ENCODE data around the gene TSPAN7.

Gene TSPAN7

DNA sequence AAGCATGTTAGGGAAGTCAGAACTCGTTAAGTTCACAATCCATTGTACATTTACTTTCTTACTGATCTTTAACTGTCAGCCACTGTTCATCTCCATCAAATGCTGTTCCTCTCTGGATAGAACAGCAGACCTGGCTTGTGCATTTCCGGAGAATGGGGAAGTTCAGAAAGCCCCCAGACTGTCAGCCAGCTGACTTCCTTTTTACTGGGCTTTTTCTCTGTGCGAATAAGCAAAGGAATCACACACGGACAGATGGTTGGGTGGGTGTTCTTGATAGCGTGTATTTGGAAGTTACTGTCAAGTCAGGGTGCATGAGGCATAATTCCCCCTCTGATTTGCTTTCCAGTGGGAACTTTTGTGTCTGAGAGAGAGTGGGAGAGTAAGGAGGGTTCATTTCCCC, 56.8 kb downstream of the TSPAN7 start:
- H3K4me3 ChIP-seq (ENCODE audit: low read depth, low read length), result no peak overlapping the region
- 0 out of 2 replicates have a peak, but pooled peaks cover 31% of the 10 kb centered on the region for H3K27me3 ChIP-seq (ENCODE audit: insufficient read depth, low read length)
- no peaks in the 10 kb centered on the region for H3K4me1 ChIP-seq (ENCODE audit: control insufficient read depth, insufficient read depth, low read length, unreplicated experiment)
- H3K79me2 ChIP-seq (ENCODE audit: control insufficient read depth, insufficient read depth, low read length, unreplicated experiment), result no peaks in the 10 kb centered on the region
- no peaks in the 10 kb centered on the region for H3K36me3 ChIP-seq (ENCODE audit: insufficient read depth, low read length)
- H2AFZ ChIP-seq (ENCODE audit: low read length, unreplicated experiment), result no peak overlapping the region
- H3K27ac ChIP-seq (ENCODE audit: low read depth, low read length), result no peak overlapping the region

DNA sequence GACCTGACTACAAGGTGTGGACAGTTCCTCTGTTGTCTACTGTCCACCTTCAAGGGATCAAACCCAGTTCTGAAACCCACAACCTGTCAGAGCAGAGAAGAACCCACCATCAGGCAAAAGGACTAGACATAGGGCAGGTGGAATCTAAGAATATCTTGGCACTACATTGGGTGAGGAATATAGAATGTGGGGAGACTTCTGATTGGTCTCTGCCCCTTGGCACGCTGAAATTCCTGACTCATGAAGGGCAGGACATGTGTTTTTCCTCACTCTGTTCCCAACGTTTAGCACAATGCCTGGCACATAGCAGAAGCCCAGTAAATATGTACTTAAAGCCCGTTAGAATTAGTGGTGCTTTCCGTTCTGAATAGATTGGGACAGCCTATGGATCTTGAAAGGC, 59.3 kb downstream of the TSPAN7 start:
- Histone ChIP-seq H3K36me3 (ENCODE audit: insufficient read depth, low read length) (no peaks in the 10 kb centered on the region), H3K27ac (ENCODE audit: low read depth, low read length) (no peak overlapping the region), H3K4me1 (ENCODE audit: control insufficient read depth, insufficient read depth, low read length, unreplicated experiment) (no peaks in the 10 kb centered on the region), H3K4me3 (ENCODE audit: low read depth, low read length) (no peak overlapping the region), H3K27me3 (ENCODE audit: insufficient read depth, low read length) (0 out of 2 replicates have a peak, but pooled peaks cover 31% of the 10 kb centered on the region), H2AFZ (ENCODE audit: low read length, unreplicated experiment) (no peak overlapping the region), H3K79me2 (ENCODE audit: control insufficient read depth, insufficient read depth, low read length, unreplicated experiment) (no peaks in the 10 kb centered on the region)

DNA sequence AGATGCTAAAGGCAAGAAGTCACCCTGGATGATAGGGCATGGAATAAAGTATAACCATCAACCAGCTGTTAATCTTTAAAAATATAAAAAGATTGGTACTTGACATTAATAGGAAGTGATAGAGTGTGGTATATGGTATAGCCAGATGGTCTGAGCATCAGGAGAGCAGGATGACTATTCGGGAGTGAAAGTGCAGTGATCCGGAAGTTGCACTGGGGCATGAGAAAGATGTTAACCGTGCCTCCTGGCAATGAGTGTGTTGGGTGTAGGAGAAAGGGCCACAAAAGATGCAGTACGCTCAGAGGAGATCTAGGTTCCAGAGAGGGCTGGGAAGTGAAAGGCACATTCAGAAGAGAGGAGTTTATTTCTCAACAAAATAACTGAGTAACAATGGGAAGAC, 65.0 kb downstream of the TSPAN7 start:
- Histone ChIP-seq H3K36me3 (ENCODE audit: insufficient read depth, low read length) (no peaks in the 10 kb centered on the region), H3K4me3 (ENCODE audit: low read depth, low read length) (no peak overlapping the region), H3K79me2 (ENCODE audit: control insufficient read depth, insufficient read depth, low read length, unreplicated experiment) (no peaks in the 10 kb centered on the region)

DNA sequence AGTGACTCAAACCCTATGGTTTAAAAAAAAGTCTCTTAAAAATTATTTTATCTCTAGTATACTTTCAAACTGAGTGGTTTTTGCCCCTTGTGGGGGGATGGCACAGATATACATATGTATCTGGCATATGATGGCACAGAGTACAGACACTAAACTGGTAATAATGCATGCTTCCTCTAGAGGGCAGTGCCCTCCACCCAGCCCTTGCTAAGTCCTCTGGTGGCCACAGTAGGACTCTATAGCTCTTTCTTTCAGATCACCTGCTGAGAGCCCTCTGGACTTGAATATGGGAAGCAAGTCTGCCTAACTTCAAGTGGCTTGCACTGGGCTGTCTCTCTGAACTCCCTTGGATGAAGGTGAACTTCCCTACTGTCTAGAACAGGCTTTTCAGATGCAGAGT, 66.3 kb downstream of the TSPAN7 start:
- no peaks in the 10 kb centered on the region for H3K36me3 ChIP-seq (ENCODE audit: insufficient read depth, low read length)
- no peaks in the 10 kb centered on the region for H3K27me3 ChIP-seq (ENCODE audit: insufficient read depth, low read length)
- H2AFZ ChIP-seq (ENCODE audit: low read length, unreplicated experiment), result no peak overlapping the region
- no peaks in the 10 kb centered on the region for H3K4me1 ChIP-seq (ENCODE audit: control insufficient read depth, insufficient read depth, low read length, unreplicated experiment)
- H3K4me3 ChIP-seq (ENCODE audit: low read depth, low read length), result no peak overlapping the region
- no peaks in the 10 kb centered on the region for H3K79me2 ChIP-seq (ENCODE audit: control insufficient read depth, insufficient read depth, low read length, unreplicated experiment)
- H3K27ac ChIP-seq (ENCODE audit: low read depth, low read length), result no peak overlapping the region

More for the DNA sequence above, 65.0 kb downstream of the TSPAN7 start:
- Histone ChIP-seq H3K4me1 (ENCODE audit: control insufficient read depth, insufficient read depth, low read length, unreplicated experiment) (no peaks in the 10 kb centered on the region), H3K27ac (ENCODE audit: low read depth, low read length) (no peak overlapping the region), H3K27me3 (ENCODE audit: insufficient read depth, low read length) (0 out of 2 replicates have a peak, but pooled peaks cover 7% of the 10 kb centered on the region), H2AFZ (ENCODE audit: low read length, unreplicated experiment) (no peak overlapping the region)

DNA sequence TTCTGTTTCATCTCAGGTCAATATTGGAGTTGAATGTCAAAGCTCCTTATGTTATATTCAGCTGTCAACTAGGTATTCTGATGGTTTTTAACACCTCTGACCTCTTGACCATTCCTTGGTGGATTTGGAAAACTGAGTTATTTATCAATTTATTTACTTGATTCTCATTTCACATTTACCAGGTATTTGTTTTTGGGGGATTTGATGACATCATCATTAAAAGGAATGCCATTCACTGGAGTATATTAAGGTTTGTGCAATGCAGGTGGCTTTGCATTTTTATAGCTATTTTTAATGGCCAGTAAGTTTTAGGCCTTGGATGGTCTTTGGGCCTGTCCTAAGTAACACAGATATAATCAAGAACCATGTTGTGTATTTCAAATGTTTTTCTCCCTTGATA, 67.2 kb downstream of the TSPAN7 start:
- no peak overlapping the region for H2AFZ ChIP-seq (ENCODE audit: low read length, unreplicated experiment)
- no peaks in the 10 kb centered on the region for H3K79me2 ChIP-seq (ENCODE audit: control insufficient read depth, insufficient read depth, low read length, unreplicated experiment)
- no peak overlapping the region for H3K27ac ChIP-seq (ENCODE audit: low read depth, low read length)
- H3K4me1 ChIP-seq (ENCODE audit: control insufficient read depth, insufficient read depth, low read length, unreplicated experiment), result no peaks in the 10 kb centered on the region
- H3K27me3 ChIP-seq (ENCODE audit: insufficient read depth, low read length), result no peaks in the 10 kb centered on the region
- H3K36me3 ChIP-seq (ENCODE audit: insufficient read depth, low read length), result no peaks in the 10 kb centered on the region
- no peak overlapping the region for H3K4me3 ChIP-seq (ENCODE audit: low read depth, low read length)

DNA sequence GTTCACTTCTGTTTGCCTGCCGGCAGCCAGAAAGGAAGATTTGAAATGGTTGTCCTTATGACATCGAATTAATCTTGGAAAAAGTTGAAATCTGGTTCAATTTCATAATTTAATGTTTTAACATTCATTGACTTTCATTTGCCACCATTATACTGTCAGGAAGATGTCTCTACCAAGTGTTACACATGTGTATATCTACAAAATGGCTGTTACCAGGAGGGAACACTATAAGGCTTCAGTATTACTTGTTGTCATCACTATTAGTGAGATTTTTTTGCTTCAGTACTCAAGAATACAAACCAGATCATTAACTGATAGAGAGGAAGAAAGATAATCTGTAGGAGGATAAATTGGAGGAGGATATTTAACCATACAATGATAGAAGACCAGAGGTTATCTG, 71.2 kb downstream of the TSPAN7 start:
- Histone ChIP-seq H3K36me3 (ENCODE audit: insufficient read depth, low read length) (no peaks in the 10 kb centered on the region), H2AFZ (ENCODE audit: low read length, unreplicated experiment) (no peak overlapping the region), H3K4me3 (ENCODE audit: low read depth, low read length) (no peak overlapping the region), H3K27me3 (ENCODE audit: insufficient read depth, low read length) (no peaks in the 10 kb centered on the region), H3K79me2 (ENCODE audit: control insufficient read depth, insufficient read depth, low read length, unreplicated experiment) (no peaks in the 10 kb centered on the region), H3K4me1 (ENCODE audit: control insufficient read depth, insufficient read depth, low read length, unreplicated experiment) (no peaks in the 10 kb centered on the region), H3K27ac (ENCODE audit: low read depth, low read length) (no peak overlapping the region)

DNA sequence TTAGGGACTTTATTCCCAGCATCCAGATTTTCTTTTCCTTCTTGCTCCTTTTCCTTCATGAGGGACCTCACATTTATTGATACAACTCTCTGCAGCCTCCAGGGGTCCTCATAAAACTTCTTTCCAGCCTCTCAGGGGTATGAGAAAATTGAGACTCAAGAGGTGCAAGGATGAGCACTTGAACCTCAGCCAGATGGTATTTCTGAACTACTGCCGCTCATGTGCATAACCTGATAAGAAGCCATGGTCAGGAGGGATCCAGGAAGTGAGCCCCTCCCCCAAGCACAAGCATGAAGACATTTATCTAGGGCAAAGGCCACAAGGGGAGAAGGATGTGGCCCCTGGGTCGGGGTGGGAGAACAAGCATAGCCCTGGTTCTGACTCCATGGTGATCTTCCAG, 73.3 kb downstream of the TSPAN7 start:
- H2AFZ ChIP-seq (ENCODE audit: low read length, unreplicated experiment), result no peak overlapping the region
- no peaks in the 10 kb centered on the region for H3K4me1 ChIP-seq (ENCODE audit: control insufficient read depth, insufficient read depth, low read length, unreplicated experiment)
- no peak overlapping the region for H3K27ac ChIP-seq (ENCODE audit: low read depth, low read length)
- H3K27me3 ChIP-seq (ENCODE audit: insufficient read depth, low read length), result no peaks in the 10 kb centered on the region
- H3K4me3 ChIP-seq (ENCODE audit: low read depth, low read length), result no peak overlapping the region
- H3K79me2 ChIP-seq (ENCODE audit: control insufficient read depth, insufficient read depth, low read length, unreplicated experiment), result no peaks in the 10 kb centered on the region
- no peaks in the 10 kb centered on the region for H3K36me3 ChIP-seq (ENCODE audit: insufficient read depth, low read length)

DNA sequence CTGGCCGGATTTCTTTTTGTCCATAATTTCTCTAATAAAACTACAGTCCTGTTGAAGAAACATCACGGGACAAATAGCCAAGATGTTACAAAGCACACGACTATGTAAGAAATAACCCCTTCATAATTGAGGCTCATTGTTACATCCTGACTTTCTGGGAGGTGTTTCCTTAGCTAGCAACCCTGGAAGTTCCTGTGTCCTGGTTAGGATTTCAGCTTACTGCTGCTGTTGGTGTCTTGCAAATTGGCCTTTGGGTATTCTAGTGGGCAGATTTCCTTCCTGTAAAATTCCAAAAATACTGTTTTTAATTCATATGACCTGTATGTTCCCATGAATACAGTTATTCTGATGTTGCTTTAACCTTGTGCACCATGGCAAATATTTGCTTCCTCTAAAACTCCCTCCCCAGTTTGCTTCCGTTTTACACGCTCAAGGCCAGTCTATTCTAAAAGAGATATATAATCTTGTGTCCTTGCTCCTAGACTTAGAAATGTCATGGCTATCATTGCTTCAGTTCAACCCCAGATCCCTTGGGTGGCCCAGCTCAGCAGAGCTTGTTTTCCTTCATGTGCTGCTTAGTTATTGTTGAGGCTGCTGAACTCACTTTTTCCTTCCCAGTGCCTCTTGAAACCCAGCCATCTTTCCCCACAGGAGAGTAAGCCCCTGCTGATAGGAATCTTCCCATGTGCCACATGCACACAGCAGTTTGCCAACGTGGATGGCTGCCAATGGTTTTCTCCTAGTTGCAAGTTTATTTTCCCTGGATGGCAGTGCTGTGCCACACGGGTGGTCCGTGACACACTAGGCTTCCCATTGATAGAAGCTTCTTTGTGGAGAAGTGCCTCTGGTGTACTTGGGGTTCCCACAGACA, 75.8 kb downstream of the TSPAN7 start:
- no peak overlapping the region for H2AFZ ChIP-seq (ENCODE audit: low read length, unreplicated experiment)
- no peaks in the 10 kb centered on the region for H3K36me3 ChIP-seq (ENCODE audit: insufficient read depth, low read length)
- H3K27ac ChIP-seq (ENCODE audit: low read depth, low read length), result no peak overlapping the region
- no peak overlapping the region for H3K4me3 ChIP-seq (ENCODE audit: low read depth, low read length)
- no peaks in the 10 kb centered on the region for H3K4me1 ChIP-seq (ENCODE audit: control insufficient read depth, insufficient read depth, low read length, unreplicated experiment)
- peaks cover 2% of the 10 kb centered on the region; the same call in 1 of the 2 replicates for H3K27me3 ChIP-seq (ENCODE audit: insufficient read depth, low read length)
- no peaks in the 10 kb centered on the region for H3K79me2 ChIP-seq (ENCODE audit: control insufficient read depth, insufficient read depth, low read length, unreplicated experiment)

DNA sequence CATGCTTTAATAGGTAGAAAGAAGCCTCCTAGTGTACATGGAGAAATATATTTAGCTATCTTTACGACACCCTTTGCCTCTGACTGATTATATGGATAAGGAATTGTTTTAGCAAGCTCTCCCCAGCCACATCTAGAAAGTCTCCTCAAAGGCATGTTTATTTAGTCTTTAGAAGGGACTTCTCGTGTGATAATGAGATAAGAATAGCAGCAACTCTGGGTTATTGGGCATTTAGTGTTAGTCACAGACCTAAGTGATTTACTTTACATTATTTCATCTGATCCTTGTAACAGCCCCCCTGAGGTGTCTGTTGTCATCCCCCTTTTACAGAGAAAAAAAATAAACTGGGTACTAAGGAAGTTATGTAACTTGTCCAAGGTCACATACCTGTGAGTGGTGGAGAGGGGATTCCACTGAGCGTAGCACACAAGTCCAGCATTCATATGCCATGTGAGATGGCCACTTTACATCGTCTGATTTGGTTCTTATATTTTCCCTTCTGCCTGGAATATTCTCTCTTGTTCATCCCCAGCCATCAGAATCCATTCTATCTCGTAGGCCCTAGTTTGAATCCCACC, 77.7 kb downstream of the TSPAN7 start:
- H3K4me1 ChIP-seq (ENCODE audit: control insufficient read depth, insufficient read depth, low read length, unreplicated experiment), result no peaks in the 10 kb centered on the region
- peaks cover 7% of the 10 kb centered on the region for H3K27me3 ChIP-seq (ENCODE audit: insufficient read depth, low read length)
- no peak overlapping the region for H3K4me3 ChIP-seq (ENCODE audit: low read depth, low read length)
- H3K79me2 ChIP-seq (ENCODE audit: control insufficient read depth, insufficient read depth, low read length, unreplicated experiment), result no peaks in the 10 kb centered on the region
- H2AFZ ChIP-seq (ENCODE audit: low read length, unreplicated experiment), result no peak overlapping the region
- no peaks in the 10 kb centered on the region for H3K36me3 ChIP-seq (ENCODE audit: insufficient read depth, low read length)
- H3K27ac ChIP-seq (ENCODE audit: low read depth, low read length), result no peak overlapping the region

DNA sequence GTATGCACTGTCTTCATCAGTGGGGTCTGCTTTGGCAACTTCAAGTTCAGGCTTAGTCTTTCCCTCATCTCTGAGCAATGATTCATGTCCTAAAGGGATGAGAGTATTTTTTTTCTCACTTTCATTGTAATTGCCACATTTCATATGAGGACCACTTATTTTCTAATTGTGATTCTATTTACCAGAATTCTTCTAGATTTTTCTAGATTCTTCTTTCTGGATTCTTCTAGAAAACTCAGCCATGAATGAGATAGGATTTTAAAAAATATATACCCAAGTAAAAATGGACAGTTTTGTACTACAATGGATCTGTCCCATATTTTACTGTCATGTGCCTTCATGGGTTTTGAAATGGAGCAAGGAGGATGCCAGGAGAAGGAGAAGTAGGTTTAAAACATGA, 78.4 kb downstream of the TSPAN7 start:
- Histone ChIP-seq H3K79me2 (ENCODE audit: control insufficient read depth, insufficient read depth, low read length, unreplicated experiment) (no peaks in the 10 kb centered on the region), H3K27me3 (ENCODE audit: insufficient read depth, low read length) (peaks cover 7% of the 10 kb centered on the region), H3K4me1 (ENCODE audit: control insufficient read depth, insufficient read depth, low read length, unreplicated experiment) (no peaks in the 10 kb centered on the region), H3K36me3 (ENCODE audit: insufficient read depth, low read length) (no peaks in the 10 kb centered on the region), H2AFZ (ENCODE audit: low read length, unreplicated experiment) (no peak overlapping the region), H3K27ac (ENCODE audit: low read depth, low read length) (no peak overlapping the region), H3K4me3 (ENCODE audit: low read depth, low read length) (no peak overlapping the region)

DNA sequence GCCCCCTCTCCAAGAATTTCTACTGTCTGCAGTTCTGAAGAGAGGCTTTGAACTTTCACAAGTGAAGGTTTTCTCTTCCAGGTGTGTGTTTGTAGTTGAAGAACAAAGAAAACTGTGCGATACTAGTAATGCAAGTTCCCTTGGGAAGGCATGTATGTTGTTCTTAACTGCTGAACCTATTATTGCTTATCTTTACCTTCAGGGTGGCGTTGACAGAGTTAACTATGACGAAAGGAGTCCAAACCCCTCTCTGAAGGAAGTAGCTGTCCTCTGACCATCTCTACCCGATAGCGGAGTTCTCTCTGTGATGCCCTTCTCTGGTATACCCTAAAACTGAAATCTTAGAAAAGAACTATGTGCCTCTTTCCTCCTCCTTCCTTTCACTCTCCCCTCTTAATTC, 79.9 kb downstream of the TSPAN7 start:
- Histone ChIP-seq H3K27ac (ENCODE audit: low read depth, low read length) (no peak overlapping the region), H3K27me3 (ENCODE audit: insufficient read depth, low read length) (peaks cover 7% of the 10 kb centered on the region), H3K4me1 (ENCODE audit: control insufficient read depth, insufficient read depth, low read length, unreplicated experiment) (no peaks in the 10 kb centered on the region), H3K36me3 (ENCODE audit: insufficient read depth, low read length) (no peaks in the 10 kb centered on the region), H2AFZ (ENCODE audit: low read length, unreplicated experiment) (no peak overlapping the region), H3K79me2 (ENCODE audit: control insufficient read depth, insufficient read depth, low read length, unreplicated experiment) (no peaks in the 10 kb centered on the region), H3K4me3 (ENCODE audit: low read depth, low read length) (no peak overlapping the region)

Measured in ACC112 (cell line).